Medulla oblongata (tissue), 1 donor: ENCODE measurements around the gene PCSK7.
"Not testable (repeated sequence)": the region's sequence is repeated elsewhere in the genome, so short reads cannot be mapped to it uniquely, and the experiment has no call there.

Experiments
- DNase-seq: peaks from one replicate; pipeline ENCODE4 v3.0.0-alpha.2; 2015; ENCODE audit errors: extremely low spot score

Gene PCSK7

DNA sequence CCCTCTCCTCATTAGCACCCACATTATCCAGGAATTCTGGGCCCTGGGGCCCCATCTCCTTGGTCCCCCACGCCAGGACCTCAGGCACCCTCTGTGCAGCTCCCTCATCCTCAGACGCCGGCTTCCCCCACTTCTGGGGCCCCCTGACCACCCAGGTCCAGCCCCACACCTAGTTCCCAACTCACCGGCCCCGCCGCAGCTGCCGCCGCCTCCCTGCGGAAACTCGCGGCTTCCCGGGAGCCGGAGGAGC is at the start of gene PCSK7:
Gene PCSK7, minus strand, starts transcription at position 232 of the 250 bp plus-strand sequence. CDS start 2,229 bp downstream, outside the sequence.
- DNase-seq, result no peak

DNA sequence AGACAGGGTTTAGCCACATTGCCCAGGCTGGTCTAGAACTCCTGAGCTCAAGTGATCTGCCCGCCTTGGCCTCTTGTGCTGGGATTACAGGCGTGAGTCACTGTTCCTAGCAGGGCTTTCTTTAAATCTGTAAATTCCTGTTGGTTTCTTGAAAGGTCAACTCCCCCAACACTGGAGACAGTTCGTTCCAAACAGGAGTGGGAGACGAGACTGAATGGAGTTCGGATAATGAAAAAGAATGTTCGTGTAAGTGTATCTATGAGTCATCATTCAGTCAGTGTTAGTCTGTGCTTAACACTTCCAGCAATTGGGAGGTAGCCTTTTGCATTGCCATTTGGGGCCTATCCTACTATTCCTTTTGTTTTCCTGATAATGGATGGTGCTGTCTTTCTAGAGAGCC is 49.3 kb upstream of the PCSK7 start:
- DNase-seq, result no peak

DNA sequence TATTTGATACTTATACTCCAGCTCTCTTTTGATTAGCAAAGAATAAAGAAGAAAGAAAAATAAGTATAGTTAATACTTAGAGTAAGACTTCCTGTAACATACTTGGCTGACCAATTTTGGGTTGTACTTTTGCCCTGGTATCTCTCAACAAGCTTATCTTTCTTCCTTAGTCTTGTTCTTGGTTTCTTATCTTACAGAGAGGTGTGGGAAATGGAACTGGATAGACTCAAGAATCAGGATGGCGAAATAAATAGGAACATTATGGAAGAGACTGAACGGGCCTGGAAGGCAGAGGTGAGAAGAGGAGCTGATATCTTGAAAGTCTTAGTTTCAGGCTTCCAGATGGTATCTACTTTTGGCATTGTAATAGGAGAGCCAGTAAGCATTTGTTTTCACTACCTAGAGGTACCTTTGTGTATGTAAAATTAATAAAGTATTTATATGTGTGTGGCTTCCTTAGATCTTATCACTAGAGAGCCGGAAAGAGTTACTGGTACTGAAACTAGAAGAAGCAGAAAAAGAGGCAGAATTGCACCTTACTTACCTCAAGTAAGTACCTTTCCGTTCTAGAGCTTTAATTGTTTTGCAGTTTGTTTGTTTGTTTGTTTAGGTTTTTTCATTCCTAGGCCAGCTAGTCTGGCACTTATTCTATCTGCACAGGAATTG is 48.0 kb upstream of the PCSK7 start:
- no peak for DNase-seq

- no peak for DNase-seq
These were observed 46.5 kb upstream of the PCSK7 start for GRCh38 chr11:117278347-117278746.

DNA sequence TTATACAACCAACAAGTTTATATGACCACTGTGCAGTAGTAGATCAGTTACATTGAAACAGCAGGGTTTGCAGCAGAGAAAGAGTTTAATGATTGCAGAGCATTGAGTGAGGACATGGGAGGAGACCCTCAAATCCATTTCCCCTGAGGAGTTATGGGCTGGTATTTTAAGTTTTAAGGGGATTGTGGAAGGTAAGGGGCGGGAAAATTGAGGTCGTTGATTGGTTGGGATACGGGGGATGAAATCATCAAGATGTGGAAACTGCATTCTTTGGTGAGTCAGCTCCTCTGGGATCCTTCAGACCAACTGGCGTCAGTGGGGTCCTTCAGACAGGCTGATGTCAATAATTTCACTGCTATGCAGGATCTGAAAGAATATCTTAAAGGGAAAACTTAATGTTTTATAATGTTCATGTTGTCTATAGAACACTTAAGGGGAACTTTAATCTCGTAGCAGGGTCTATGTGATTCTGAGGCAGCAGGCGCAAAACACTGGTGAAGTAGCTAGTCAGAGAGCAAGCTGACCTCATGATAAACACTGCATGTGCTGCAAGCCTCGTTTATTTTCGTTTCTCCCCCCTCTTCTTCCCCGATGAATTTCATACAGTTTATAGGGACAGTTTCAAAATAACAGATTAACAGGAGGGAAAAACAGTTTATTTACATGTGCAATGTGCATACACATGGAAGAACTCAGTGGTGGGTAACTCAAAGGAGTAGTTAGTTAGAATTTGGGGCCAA is 41.8 kb upstream of the PCSK7 start:
- DNase-seq, result no peak

- DNase-seq, result not testable (repeated sequence)
These were observed 40.3 kb upstream of the PCSK7 start for GRCh38 chr11:117272175-117272574.

GRCh38 chr11:117271208-117271607 is 39.3 kb upstream of the PCSK7 start:
- no peak for DNase-seq

DNA sequence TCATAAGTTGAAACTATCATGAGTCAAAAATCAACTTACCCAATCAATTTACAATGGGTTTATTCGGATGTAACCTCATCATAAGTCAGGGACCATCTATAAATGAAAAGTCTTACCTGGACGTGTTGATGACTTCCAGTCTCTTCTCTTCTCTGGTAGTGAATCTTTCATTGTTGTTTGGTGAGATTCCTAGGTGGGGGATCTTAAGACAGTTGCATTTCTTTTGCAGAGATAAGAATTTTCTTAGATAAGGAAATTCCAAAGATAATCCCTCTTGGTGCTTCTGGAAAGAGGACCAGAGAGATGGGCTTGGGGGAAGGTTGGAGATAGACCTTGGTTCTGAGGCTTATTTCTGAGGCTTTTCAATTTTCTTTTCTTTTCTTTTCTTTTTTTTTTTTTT is 38.0 kb upstream of the PCSK7 start:
- no peak for DNase-seq

DNA sequence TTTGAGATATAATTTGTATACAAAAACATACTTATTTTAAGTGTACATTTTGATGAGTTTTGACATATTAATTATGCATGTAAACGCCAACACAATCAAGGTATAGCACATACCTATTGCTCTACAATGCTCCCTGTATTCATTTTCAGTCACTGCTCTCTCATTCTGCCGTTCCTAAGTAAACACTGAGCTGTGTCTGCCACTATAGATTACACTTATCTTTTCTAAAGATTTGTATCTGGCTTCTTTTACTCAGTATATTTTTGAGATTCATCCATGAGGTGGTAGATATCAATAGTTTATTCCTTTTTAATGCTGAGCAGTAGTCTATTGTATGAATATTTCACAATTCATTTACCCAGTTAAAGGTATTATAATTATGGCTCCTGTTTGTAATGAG is 33.9 kb upstream of the PCSK7 start:
- no peak for DNase-seq

DNA sequence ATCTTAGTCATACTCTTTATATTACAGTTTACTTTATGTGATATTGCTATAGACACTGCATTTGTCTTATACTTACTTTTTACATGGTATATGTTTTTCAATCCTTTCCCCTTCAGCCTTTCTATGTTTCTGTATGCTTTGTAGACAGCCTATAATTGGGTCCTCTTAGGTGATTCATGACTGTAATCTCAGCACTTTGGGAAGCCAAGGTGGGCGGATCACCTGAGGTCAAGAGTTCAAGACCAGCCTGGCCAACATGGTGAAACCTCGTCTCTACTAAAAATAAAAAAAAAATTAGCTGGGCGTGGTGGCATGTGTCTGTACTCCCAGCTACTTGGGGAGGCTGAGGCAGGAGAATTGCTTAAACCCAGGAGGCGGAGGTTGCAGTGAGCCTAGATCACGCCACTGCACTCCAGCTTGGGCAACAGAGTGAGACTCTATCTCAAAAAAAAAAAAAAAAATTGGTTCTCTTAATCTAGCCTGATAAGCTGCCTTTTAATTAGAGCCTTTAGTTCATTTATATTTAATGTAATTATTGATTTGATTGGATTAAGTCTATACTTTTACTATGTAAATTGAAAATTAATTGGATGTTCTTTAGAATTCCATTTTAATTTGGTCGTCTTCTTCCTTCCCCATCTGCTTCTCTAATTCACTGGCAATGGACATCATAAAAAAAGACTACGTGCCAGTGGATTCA is 32.9 kb upstream of the PCSK7 start:
- not testable (repeated sequence) for DNase-seq

GRCh38 chr11:117259417-117259816 is 27.5 kb upstream of the PCSK7 start:
- no peak for DNase-seq

- DNase-seq, result no peak
These were observed 26.7 kb upstream of the PCSK7 start for GRCh38 chr11:117258576-117258975.

- no peak for DNase-seq
These were observed 24.7 kb upstream of the PCSK7 start for GRCh38 chr11:117256573-117256972.

DNA sequence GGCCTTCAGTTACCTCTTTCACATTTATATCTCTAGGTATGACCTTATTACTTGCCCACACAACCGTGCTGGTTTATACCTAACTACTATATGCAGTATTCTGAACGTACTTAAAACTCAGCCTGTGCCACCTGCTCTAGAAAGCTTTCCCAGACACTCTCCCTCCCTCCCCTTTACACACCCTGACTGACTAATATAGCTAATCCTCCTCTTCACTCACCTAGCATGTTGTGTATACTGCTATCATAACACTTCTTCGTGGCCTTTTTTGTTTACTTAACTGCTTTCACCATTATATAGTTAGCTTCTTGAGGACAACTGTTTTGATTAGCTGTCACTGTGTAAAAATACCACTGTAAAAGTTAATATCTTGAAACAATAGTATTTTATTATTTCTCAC is 24.1 kb upstream of the PCSK7 start:
- no peak for DNase-seq

GRCh38 chr11:117251506-117251905 is 19.6 kb upstream of the PCSK7 start:
- DNase-seq, result no peak

DNA sequence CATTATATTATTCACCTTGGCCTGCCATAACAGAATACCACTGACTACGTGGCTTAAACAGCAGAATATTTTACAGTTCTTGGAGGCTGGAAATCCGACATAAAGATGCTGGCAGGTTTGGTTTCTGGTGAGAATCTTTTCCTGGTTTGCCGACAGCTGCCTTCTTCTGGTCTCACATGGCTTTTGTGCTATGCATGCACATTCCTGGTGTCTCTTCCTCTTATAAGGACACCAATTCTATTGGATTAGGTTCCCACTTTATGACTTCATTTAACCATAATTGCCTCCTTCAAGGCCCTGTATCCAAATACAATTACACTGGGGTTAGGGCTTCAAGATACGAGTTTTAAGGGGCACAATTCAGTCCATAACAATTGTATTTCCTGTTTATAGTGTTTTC is 17.7 kb upstream of the PCSK7 start:
- DNase-seq, result no peak

- no peak for DNase-seq
These were observed 16.5 kb upstream of the PCSK7 start for GRCh38 chr11:117248341-117248740.

DNA sequence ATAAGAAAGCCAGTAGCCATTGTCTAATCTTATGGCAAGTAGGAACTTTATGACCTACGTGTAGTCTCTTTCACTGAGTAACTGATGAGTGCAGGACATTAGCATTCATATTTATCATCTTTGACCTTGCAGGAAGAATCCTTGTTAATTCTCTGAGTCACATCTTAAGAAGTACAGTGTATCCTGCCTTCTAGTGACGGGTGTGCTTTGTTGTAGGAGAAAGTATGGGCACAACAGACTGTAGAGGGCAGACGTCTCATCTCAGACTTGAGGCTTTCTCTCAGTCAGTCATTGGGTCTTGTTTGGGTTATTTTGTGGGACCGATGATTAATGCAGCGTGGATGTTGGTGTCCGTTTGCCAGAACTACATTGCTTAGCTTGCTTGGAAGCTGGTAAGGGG is 7.4 kb upstream of the PCSK7 start:
- no peak for DNase-seq

GRCh38 chr11:117238221-117238620 is 6.3 kb upstream of the PCSK7 start:
- DNase-seq, result no peak

DNA sequence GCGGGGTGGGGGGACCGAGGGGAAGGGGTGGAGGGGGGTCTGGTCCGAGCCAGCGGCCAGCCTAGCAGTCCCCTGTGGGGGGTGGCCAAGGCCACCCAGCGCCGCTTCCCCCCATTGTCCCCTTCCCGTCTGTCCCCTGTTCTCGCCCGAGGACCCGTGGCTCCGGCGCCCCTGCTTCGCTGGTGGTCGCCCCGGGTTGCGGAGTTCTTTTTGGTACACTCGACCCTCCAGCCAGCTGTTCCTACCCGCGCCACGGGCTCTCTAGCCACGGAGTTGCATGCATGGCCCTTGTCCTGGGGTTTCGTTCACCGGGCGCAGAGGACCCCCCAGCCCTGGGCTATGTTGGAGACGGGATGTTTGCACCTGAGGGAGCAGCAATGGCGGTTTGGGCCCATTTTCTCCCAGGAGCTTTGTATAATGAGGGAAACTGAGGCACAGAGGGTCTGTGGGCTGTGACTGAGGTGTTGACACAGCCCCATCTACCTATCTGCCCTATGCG is 1.1 kb upstream of the PCSK7 start:
- DNase-seq, result no peak

DNA sequence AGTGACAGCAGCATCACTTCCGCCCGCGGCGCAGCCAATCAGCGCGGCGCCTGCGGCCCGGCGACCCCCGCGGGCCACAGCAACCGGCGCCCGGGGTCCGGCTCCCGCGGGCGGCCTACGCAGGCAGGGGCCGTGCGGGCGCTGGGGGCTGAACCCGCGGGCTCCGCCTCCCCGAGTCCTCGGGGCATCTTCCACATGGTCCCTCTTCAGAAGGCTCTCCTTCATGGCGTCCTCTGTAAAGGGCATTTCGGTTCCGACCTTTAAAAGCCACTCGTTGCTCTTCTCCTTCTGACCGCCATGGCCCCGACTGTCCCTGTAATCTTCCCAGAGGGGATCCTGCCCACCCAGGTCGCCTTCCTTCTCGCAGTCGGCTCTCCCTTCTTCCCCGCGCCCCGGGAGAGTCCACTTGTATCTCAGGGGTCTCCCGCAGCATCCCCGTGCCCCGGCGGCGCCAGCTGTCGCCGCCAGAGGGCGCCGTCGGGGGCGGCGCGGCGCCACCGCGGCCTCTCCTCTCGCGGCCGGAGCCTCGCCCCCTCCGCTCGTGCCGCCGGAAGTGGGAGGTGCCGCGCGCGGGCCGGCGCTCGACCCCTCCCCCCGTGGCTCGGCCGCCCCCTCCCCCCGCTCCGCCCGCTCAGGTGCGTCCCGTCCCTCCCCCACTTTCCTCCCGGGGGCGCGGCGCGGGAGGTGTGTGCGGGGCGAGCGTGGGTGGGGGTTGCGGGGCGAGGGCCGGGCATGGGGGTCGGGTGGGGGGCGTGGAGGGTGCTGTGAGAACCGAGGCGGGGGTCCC is 412 bp upstream of the PCSK7 start, which contains the start of gene RNF214:
Gene RNF214, plus strand, starts transcription at position 580 of the 787 bp plus-strand sequence. CDS start 1,602 bp downstream, outside the sequence.
- DNase-seq, result peak; percentile 80
